Upper lobe of left lung (tissue), 4 donors: ENCODE measurements around the gene SLC6A1.

ENCODE experiments used
- POLR2A ChIP-seq, 4 donors: fragments of 450-650 bp; IDR thresholded peaks; one replicate each; pipeline ENCODE4 v1.5.1; 2016 to 2017; ENCODE audit warnings: antibody characterized with exemption in 4 of 4, mild to moderate bottlenecking in 2 of 4
- TF ChIP-seq, protein P1 (sequence below), 6 experiments: fragments of 450-650 bp in 4 of 6; fragments of 200-600 bp in 2 of 6; sonication (generic) in 2 of 6; IDR thresholded peaks; one replicate each; pipeline ENCODE4 v1.5.1; 2016 to 2019; ENCODE audit warnings: antibody characterized with exemption in 6 of 6

DNA sequence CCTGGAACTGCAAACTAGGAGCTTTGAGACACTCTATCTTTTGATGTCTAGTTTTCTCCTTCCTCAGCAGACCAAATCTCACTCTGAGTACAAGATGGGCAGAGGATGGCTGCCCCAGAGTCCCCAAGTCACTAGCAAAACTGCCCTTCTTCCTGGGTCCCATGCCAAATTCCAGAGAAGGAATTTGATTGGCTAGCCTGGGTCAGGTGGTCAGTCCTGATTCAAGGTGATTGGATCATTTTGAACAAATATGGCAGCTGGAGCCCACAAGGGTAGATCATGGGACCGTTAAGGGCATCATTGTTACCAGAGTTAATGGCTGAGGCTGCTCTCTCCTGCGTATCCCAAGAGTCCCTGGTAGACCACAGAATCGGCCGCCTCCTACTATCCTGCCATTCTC lies 21.7 kb downstream of the SLC6A1 start:
- TF ChIP-seq POLR2A (IDR thresholded peaks at IDR 0.05) = no peak
- TF ChIP-seq, protein P1, sequence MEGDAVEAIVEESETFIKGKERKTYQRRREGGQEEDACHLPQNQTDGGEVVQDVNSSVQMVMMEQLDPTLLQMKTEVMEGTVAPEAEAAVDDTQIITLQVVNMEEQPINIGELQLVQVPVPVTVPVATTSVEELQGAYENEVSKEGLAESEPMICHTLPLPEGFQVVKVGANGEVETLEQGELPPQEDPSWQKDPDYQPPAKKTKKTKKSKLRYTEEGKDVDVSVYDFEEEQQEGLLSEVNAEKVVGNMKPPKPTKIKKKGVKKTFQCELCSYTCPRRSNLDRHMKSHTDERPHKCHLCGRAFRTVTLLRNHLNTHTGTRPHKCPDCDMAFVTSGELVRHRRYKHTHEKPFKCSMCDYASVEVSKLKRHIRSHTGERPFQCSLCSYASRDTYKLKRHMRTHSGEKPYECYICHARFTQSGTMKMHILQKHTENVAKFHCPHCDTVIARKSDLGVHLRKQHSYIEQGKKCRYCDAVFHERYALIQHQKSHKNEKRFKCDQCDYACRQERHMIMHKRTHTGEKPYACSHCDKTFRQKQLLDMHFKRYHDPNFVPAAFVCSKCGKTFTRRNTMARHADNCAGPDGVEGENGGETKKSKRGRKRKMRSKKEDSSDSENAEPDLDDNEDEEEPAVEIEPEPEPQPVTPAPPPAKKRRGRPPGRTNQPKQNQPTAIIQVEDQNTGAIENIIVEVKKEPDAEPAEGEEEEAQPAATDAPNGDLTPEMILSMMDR (IDR thresholded peaks at IDR 0.05) = no peak
